K562 (cell line): Measurements from ENCODE around the gene ZNF296. TPM values are rescaled to one million over a fixed set of nuclear protein-coding genes. Genes with fewer than 3 reads are reported as not detected.

Source experiments
- ATF6 ChIP-seq: sonication (generic); formaldehyde crosslinking; IDR thresholded peaks from 2 replicates; pipeline ENCODE4 v1.4.0; 2020; ENCODE audit warnings: mild to moderate bottlenecking, missing genetic modification reagents
- HMGXB4 ChIP-seq: sonication (generic); formaldehyde crosslinking; IDR thresholded peaks from 2 replicates; pipeline ENCODE4 v1.8.1; 2023; ENCODE audit warnings: mild to moderate bottlenecking, missing genetic modification reagents
- HNRNPL ChIP-seq: fragments of 200-400 bp; formaldehyde crosslinking; IDR thresholded peaks from 2 replicates; pipeline ENCODE4 v1.6.1; 2017; ENCODE audit warnings: low read depth, mild to moderate bottlenecking, low read length
- HOXB6 ChIP-seq: fragments of 250-450 bp; sonication (Bioruptor Pico); IDR thresholded peaks from 2 replicates; pipeline ENCODE4 v1.5.1; 2022; ENCODE audit warnings: mild to moderate bottlenecking, borderline replicate concordance
- MECOM ChIP-seq: fragments of 250-450 bp; sonication (Bioruptor Pico); IDR thresholded peaks from 2 replicates; pipeline ENCODE4 v1.8.0; 2022; ENCODE audit warnings: inconsistent platforms
- MEF2A ChIP-seq: IDR thresholded peaks from 2 replicates; pipeline ENCODE4 v1.6.1; 2011; ENCODE audit warnings: low read depth, mild to moderate bottlenecking, low read length, moderate library complexity; ENCODE audit not compliant: control insufficient read depth
- POLR2A ChIP-seq: fragments of 450-650 bp; conservative IDR thresholded peaks from 2 replicates; pipeline ENCODE4 v1.6.1; 2016
- POLR2AphosphoS2 ChIP-seq: IDR thresholded peaks from 2 replicates; pipeline ENCODE4 v1.6.1; 2012; ENCODE audit warnings: low read length, improper control_type of control experiment
- RBFOX2 ChIP-seq: fragments of 200-400 bp; formaldehyde crosslinking; IDR thresholded peaks from 2 replicates; pipeline ENCODE4 v1.6.1; 2017; ENCODE audit warnings: low read depth, mild to moderate bottlenecking, low read length, moderate library complexity
- RBM22 ChIP-seq: fragments of 200-400 bp; formaldehyde crosslinking; IDR thresholded peaks from 2 replicates; pipeline ENCODE4 v1.6.1; 2018; ENCODE audit warnings: low read length, low read depth; ENCODE audit not compliant: poor library complexity, severe bottlenecking
- RNF2 ChIP-seq: sonication (generic); IDR thresholded peaks from 2 replicates; pipeline ENCODE4 v1.6.1; 2016
- SLC30A9 ChIP-seq: fragments of 250-450 bp; sonication (Bioruptor Pico); IDR thresholded peaks from 2 replicates; pipeline ENCODE4 v1.8.0; 2022; ENCODE audit warnings: mild to moderate bottlenecking, moderate library complexity
- SREBF1 ChIP-seq: fragments of 150-350 bp; IDR thresholded peaks from 2 replicates; pipeline ENCODE4 v1.6.1; 2014; ENCODE audit warnings: antibody characterized with exemption, low read depth, low read length, borderline replicate concordance
- TEAD2 ChIP-seq: fragments of 450-650 bp; IDR thresholded peaks from 2 replicates; pipeline ENCODE4 v1.6.1; 2016; ENCODE audit warnings: missing genetic modification characterization, control low read depth, missing compliant biosample characterization
- polyA plus RNA-seq, 8 experiments: library from polyadenylated mRNA; depleted of rRNA in 4 of 8; stranded (reverse) in 5 of 8; unstranded in 3 of 8; fragments of >200 nt; fragmentation: Nextera tagmentation in 2 of 8; fragmentation: Illumina TruSeq in 1 of 8; extraction: Ambion mirVana in 2 of 8; extraction: Trizol in 1 of 8; gene quantifications; 2 replicates each; pipeline versions ENCODE4 v1.2.1 to v1.2.3, GENCODE V29; 2011 to 2014; ENCODE audit warnings: inconsistent platforms in 1 of 8, missing spikeins in 1 of 8
- total RNA-seq, 7 experiments: library from RNA; depleted of rRNA in 6 of 7; stranded (reverse); fragments of >200 nt in 6 of 7; fragmentation: Illumina TruSeq in 2 of 7; extraction: Trizol in 2 of 7; gene quantifications; 2 replicates each; pipeline versions ENCODE4 v1.2.1 to v1.2.3, GENCODE V29; 2011 to 2021; ENCODE audit warnings: low replicate concordance in 1 of 7
- TF ChIP-seq, protein P1 (sequence below): fragments of 200-400 bp; formaldehyde crosslinking; IDR thresholded peaks from 2 replicates; pipeline ENCODE4 v1.6.1; 2017; ENCODE audit warnings: mild to moderate bottlenecking, low read depth, low read length, moderate library complexity

Gene ZNF296
- total and polyA plus RNA-seq, 9 of the 15 experiments (the other 6 are each of a cell fraction or from before 2014, with no cell fraction given), result 0.03 to 8.8 (median 0.47) TPM; not detected in 1

GRCh38 chr19:45071545-45071938, 4.7 kb downstream of the ZNF296 start (continued):
- TF ChIP-seq POLR2AphosphoS2 (peak; percentile 55; the same call in 1 of the 2 replicates), MEF2A (no peak), RNF2 (no peak), SLC30A9 (no peak), HOXB6 (CRISPR knock-in tag) (no peak), HNRNPL (peak; percentile 82), TEAD2 (tag) (no peak), MECOM (CRISPR knock-in tag) (no peak), RBFOX2 (peak; percentile 38), ATF6 (CRISPR knock-in tag) (no peak), HMGXB4 (CRISPR knock-in tag) (no peak), SREBF1 (no peak), POLR2A (0 out of 2 replicates have a peak, but pooled peaks have one; percentile 39), RBM22 (peak; percentile 44)
- TF ChIP-seq, protein P1, sequence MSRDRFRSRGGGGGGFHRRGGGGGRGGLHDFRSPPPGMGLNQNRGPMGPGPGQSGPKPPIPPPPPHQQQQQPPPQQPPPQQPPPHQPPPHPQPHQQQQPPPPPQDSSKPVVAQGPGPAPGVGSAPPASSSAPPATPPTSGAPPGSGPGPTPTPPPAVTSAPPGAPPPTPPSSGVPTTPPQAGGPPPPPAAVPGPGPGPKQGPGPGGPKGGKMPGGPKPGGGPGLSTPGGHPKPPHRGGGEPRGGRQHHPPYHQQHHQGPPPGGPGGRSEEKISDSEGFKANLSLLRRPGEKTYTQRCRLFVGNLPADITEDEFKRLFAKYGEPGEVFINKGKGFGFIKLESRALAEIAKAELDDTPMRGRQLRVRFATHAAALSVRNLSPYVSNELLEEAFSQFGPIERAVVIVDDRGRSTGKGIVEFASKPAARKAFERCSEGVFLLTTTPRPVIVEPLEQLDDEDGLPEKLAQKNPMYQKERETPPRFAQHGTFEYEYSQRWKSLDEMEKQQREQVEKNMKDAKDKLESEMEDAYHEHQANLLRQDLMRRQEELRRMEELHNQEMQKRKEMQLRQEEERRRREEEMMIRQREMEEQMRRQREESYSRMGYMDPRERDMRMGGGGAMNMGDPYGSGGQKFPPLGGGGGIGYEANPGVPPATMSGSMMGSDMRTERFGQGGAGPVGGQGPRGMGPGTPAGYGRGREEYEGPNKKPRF, result no peak
